Right ventricle myocardium superior (tissue), 1 donor: ENCODE data around the gene FAM72C. TPM values are rescaled to one million over a fixed set of nuclear protein-coding genes. Genes with fewer than 3 reads are reported as not detected.
"Not testable (repeated sequence)": the region's sequence is repeated elsewhere in the genome, so short reads cannot be mapped to it uniquely, and the experiment has no call there.

Source experiments
- ATAC-seq: fragments of 200-7000 bp; cut with Tn5 transposase; one replicate; pipeline ENCODE4 v1.9.1; 2020; ENCODE audit warnings: mild to moderate bottlenecking; ENCODE audit not compliant: poor library complexity
- DNase-seq: peaks from one replicate; pipeline ENCODE4 v3.0.0-alpha.2; 2020
- intact Hi-C: fragments of 100-400 bp; cut with DNase I; formaldehyde crosslinking; loops from one replicate; pipeline ENCODE4 v1.11.2; 2022
- total RNA-seq: library from RNA; stranded (reverse); fragmentation: NEBNext Ultra II Directional; extraction: Animal tissue kit (Norgen Biotek cat#: 25700); gene quantifications from one replicate; pipeline ENCODE4 v1.2.1, GENCODE V29; 2021
- donor health status: DM: no; HTN: yes; CAD: no; lungs with severe emphysema.

The FAM72C gene
- total RNA-seq, 1 donor from 2014 or later: not detected

- ATAC-seq, intact Hi-C loops, DNase-seq: not testable (repeated sequence)
Measured at GRCh38 chr1:143988602-143989426, 17.0 kb upstream of the FAM72C start.

- peak; percentile 62 for ATAC-seq
- intact Hi-C loops, DNase-seq: not testable (repeated sequence)
Measured at GRCh38 chr1:143987868-143988267, 16.1 kb upstream of the FAM72C start.

- DNase-seq, ATAC-seq, intact Hi-C loops: not testable (repeated sequence)
Measured at GRCh38 chr1:143984721-143985473, 13.1 kb upstream of the FAM72C start.

GRCh38 chr1:143974416-143974815 is 2.6 kb upstream of the FAM72C start:
- peak; percentile 36 for DNase-seq
- intact Hi-C loops, ATAC-seq: not testable (repeated sequence)

- intact Hi-C loops, ATAC-seq: not testable (repeated sequence)
- DNase-seq: peak; percentile 15
Measured at GRCh38 chr1:143973876-143974414, 2.2 kb upstream of the FAM72C start.

GRCh38 chr1:143972753-143973326 is 1.1 kb upstream of the FAM72C start:
- intact Hi-C loops, DNase-seq: not testable (repeated sequence)
- ATAC-seq: peak; percentile 30

GRCh38 chr1:143965860-143966259 is 5.9 kb downstream of the FAM72C start:
- DNase-seq, intact Hi-C loops, ATAC-seq: not testable (repeated sequence)

- intact Hi-C loops, ATAC-seq: not testable (repeated sequence)
Measured at GRCh38 chr1:143964294-143964693, 7.5 kb downstream of the FAM72C start.

GRCh38 chr1:143955930-143956329 is 15.9 kb downstream of the FAM72C start:
- intact Hi-C loops, ATAC-seq: not testable (repeated sequence)

More at GRCh38 chr1:143964294-143964693, 7.5 kb downstream of the FAM72C start:
- not testable (repeated sequence) for DNase-seq

GRCh38 chr1:143952913-143953312 is 18.9 kb downstream of the FAM72C start:
- intact Hi-C loops, ATAC-seq: not testable (repeated sequence)

More at GRCh38 chr1:143955930-143956329, 15.9 kb downstream of the FAM72C start:
- not testable (repeated sequence) for DNase-seq

GRCh38 chr1:143951485-143952391 is 20.0 kb downstream of the FAM72C start:
- intact Hi-C loops, DNase-seq, ATAC-seq: not testable (repeated sequence)

More at GRCh38 chr1:143952913-143953312, 18.9 kb downstream of the FAM72C start:
- not testable (repeated sequence) for DNase-seq

GRCh38 chr1:143947749-143948148 is 24.0 kb downstream of the FAM72C start:
- ATAC-seq, DNase-seq, intact Hi-C loops: not testable (repeated sequence)

GRCh38 chr1:143945253-143945652 is 26.5 kb downstream of the FAM72C start:
- DNase-seq, intact Hi-C loops, ATAC-seq: not testable (repeated sequence)

- DNase-seq, intact Hi-C loops: not testable (repeated sequence)
- ATAC-seq: peak; percentile 71
Measured at GRCh38 chr1:143944576-143945240, 27.1 kb downstream of the FAM72C start.

GRCh38 chr1:143943319-143943978 is 28.3 kb downstream of the FAM72C start:
- peak; percentile 66 for ATAC-seq
- intact Hi-C loops, DNase-seq: not testable (repeated sequence)

GRCh38 chr1:143942238-143942860 is 29.4 kb downstream of the FAM72C start:
- DNase-seq, intact Hi-C loops: not testable (repeated sequence)
- ATAC-seq: peak; percentile 33
